Choroid plexus epithelial cell (primary cell): ENCODE measurements around the gene KL.

ENCODE experiments used
- DNase-seq: peaks from one replicate; pipeline ENCODE4 v3.0.0-alpha.2; 2010; ENCODE audit warnings: low read depth
- H3K4me3 ChIP-seq: 2 replicates; pipeline ENCODE4 v1.5.1; 2011; ENCODE audit warnings: low read depth, mild to moderate bottlenecking, control low read depth, low read length, moderate library complexity
- TF ChIP-seq, protein P1 (sequence below): conservative IDR thresholded peaks from 2 replicates; pipeline ENCODE4 v1.5.1; 2011; ENCODE audit warnings: low read depth, mild to moderate bottlenecking, control low read depth, inconsistent platforms, low read length, moderate library complexity

Gene KL

DNA sequence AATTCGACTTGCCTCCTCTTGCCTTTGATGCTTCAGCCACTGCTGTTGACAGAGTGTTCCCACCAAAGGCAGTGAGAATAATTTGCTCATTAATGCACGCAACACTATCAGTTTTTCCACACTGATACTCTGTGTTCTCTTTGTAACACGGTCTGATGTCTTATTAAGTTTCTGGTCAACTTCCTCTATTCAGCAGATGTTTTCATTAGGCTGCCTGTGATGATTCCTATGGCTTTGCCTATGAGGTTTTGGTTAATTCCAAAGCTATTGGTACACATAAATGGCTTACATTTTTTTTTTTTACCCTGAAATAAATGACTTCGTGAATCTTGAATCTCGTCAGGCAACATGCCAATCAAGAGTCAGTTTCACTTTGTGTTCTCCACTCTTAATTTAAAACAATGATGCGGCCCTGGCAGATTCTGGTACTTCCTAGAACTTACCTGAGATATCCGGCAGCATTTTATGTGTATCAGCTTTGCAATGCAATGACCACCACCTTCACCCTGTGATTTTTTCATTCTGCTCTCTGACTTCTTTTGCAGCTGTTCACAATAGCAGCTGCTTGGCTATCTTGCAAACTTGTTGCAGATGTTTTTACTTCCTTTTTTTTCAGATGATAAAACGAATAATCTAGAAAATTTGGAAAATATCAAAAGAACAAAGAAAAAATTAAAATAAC is 27.5 kb upstream of the KL start:
- no peak overlapping the region for H3K4me3 ChIP-seq
- TF ChIP-seq, protein P1, sequence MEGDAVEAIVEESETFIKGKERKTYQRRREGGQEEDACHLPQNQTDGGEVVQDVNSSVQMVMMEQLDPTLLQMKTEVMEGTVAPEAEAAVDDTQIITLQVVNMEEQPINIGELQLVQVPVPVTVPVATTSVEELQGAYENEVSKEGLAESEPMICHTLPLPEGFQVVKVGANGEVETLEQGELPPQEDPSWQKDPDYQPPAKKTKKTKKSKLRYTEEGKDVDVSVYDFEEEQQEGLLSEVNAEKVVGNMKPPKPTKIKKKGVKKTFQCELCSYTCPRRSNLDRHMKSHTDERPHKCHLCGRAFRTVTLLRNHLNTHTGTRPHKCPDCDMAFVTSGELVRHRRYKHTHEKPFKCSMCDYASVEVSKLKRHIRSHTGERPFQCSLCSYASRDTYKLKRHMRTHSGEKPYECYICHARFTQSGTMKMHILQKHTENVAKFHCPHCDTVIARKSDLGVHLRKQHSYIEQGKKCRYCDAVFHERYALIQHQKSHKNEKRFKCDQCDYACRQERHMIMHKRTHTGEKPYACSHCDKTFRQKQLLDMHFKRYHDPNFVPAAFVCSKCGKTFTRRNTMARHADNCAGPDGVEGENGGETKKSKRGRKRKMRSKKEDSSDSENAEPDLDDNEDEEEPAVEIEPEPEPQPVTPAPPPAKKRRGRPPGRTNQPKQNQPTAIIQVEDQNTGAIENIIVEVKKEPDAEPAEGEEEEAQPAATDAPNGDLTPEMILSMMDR, result no peak
- no peak for DNase-seq

DNA sequence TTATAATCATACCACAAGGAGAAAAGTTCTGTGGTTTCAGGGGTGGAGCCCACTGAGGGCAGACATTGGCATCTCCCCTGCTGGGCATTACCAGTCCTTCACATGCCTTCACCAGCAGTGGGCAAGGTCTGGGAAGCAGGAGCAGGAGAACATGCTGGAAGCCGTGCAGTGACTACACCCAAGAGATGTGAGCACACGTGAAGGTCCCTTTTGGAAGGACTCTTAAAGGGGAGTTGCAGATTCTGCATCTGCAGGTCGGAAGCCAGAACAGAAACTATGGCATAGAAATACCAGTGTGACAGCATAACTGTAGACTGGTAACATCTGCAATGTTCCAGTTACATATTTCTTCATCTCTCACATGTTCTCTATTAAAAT is 26.9 kb upstream of the KL start:
- no peak for DNase-seq
- TF ChIP-seq, protein P1, result no peak
- no peak overlapping the region for H3K4me3 ChIP-seq

DNA sequence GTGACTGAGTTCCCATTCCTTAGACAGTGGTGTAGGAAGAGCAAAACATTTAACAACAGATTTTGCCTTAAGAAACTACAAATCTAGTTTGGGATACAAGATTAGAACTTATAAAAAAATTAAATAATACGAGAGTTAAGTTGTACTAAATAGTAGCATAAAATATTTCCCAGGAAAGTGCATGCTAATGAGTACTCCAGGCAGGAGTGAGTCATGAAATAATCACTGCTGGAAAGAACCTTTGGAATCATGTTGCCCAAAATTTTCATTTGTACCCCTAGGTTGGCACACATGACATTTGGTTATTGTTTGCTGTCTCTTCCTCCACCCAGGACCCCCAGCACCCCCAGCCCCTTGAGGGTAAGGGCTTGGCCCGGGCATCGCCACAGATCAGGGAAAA is 26.3 kb upstream of the KL start:
- H3K4me3 ChIP-seq, result no peak overlapping the region
- TF ChIP-seq, protein P1, result no peak
- DNase-seq, result no peak

DNA sequence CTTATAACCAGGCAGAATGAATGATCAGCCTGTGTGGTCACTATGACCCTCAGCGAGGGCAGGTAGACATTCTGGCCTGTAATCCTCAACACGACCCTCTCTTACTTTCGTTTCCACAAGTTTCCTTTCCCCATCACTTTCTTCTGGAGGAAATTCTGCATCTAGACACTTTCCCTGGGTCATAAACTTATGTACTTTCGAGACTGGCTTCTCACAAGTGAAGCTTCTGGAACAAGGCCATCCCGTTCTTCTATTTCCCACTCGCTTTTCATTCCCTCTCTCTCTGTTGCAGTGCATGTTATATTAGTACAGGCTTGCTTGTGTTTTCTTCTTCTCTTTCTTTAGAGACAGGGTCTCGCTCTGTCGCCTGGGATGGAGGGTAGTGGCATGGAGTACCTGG is 23.1 kb upstream of the KL start:
- DNase-seq, result no peak
- TF ChIP-seq, protein P1, result no peak
- H3K4me3 ChIP-seq, result no peak overlapping the region

DNA sequence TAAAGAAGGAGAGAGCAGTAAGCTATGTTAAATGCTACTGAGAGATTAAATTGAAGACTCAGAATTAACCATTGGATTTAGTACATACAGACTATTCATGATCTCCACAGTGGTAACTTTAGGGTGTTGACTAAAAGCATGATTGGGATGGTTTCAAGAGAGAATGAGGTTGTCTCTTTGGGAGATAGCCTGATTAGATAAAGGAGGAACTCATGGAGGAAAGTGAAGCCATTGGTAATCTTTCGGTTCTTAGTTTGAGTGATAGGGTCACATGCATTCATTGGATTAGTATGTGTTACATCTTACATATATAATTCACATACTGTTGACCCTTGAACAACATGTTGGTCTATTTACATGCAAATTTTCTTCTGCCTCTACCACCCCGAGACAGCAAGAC is 18.8 kb upstream of the KL start:
- TF ChIP-seq, protein P1, result no peak

DNA sequence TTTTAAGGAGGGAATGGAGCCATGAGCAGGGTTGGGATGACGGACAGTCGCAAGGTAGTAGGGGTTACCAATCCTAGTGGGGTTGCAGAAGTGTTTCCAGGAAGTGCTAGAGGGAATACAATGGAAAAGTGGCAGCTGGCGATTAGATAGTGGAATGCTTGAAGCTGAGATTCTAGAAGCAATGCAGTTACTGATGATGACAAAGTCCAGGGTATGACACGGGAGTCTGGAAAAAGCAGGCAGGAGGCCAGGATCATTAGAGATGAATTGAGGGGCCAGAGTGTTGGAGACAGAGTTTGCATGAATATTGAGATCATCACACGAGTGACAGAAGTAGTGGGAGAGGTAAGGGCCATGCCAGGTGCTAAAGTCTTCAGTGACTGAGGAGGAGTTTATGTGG is 17.3 kb upstream of the KL start:
- DNase-seq, result no peak
- TF ChIP-seq, protein P1, result no peak
- no peak overlapping the region for H3K4me3 ChIP-seq

More for the DNA sequence above, 18.8 kb upstream of the KL start:
- no peak for DNase-seq
- no peak overlapping the region for H3K4me3 ChIP-seq

DNA sequence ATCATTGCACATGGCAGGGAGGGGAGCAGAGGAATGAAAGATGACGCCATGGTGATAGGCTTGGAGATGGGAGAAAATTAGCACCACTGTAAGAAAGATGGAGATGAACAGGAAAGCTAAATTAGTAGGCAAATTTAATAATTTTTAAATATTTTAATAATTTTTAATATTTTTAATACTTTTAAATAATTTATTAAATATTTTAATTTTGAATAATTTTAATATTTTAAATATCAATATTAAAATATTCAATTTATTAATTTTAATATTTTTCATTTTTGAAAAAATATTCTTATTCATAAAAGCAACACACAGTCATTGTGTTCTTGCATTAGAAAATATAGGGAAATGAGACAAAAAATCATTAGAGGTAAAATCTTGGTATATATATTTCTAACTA is 15.9 kb upstream of the KL start:
- DNase-seq, result no peak
- TF ChIP-seq, protein P1, result no peak
- H3K4me3 ChIP-seq, result no peak overlapping the region
